Measurements from ENCODE around the gene SH2D2A. TPM values are rescaled to one million over a fixed set of nuclear protein-coding genes. Genes with fewer than 3 reads are reported as not detected.
"Not testable (repeated sequence)": the region's sequence is repeated elsewhere in the genome, so short reads cannot be mapped to it uniquely, and the experiment has no call there.

SH2D2A gene
- total RNA-seq, 1 experiment from 2014 or later: not detected

DNA sequence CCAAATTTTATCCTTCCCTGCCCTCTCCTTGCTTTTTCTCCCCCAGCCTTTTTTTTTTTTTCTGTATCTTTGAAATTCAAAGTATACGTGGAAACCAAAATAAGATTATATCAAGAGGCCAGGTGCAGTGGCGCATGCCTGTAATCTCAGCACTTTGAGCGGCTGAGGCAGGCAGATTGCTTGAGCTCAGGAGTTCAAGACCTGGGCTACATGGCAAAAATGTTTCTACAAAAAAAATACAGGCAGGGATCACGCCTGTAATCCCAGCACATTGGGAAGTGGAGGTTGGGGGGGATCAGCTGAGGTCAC is 55.9 kb downstream of the SH2D2A start:
- Histone ChIP-seq H3K9me2 (replicated peaks; ENCODE audit: insufficient read depth, low read length) (no peaks in the 10 kb centered on the region), H3K36me3 (ENCODE audit: insufficient read depth, low read length) (no peaks in the 10 kb centered on the region), H4K20me1 (ENCODE audit: insufficient read depth, low read depth, low read length) (no peaks in the 10 kb centered on the region), H2AFZ (ENCODE audit: low read length) (no peak overlapping the region), H3K4me2 (ENCODE audit: low read depth, low read length, poor library complexity, severe bottlenecking) (no peak overlapping the region), H3K4me3 (ENCODE audit: low read length) (no peak overlapping the region), H3K27ac (ENCODE audit: low read length) (no peak overlapping the region), H3K4me1 (ENCODE audit: low read length) (peaks cover 3% of the 10 kb centered on the region), H3K9ac (ENCODE audit: low read length) (no peak overlapping the region), H3K79me2 (ENCODE audit: low read length) (peaks cover 3% of the 10 kb centered on the region), H3K9me3 (ENCODE audit: low read length) (no peaks in the 10 kb centered on the region), H3K27me3 (ENCODE audit: low read length) (no peaks in the 10 kb centered on the region)
- no peak for DNase-seq

DNA sequence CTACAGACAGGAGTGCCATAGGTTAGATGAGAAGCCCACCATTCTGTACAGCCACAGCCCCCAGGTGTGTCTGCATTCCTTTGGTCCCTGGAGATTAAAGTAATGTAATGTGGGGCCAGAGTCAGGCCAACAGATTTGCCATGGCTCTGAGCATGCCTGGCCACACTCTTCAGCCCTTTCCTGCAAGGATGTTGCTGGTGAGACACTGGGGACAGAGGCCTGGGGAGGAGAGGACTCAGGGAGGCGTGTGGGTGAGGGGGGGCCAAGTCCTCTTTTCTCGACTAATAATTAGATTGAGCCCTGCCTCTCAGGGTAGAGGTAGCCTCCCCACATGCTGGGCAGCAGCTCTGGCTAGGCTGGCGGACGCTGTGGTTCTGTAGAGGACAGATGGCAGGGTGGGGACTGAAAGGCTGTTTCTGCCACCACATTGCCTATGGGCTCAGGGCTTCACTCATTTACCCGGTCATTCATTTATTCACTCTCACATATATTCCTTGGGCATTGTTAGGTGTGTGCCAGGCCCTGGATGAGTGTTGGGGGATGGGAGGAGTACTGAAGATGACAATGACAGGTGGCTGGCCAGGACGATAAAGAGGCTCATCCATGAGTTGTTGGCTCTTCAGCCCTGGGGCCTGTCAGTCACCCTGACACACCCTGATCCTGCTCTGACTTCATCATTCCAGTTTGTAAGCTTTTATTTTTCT is 56.4 kb downstream of the SH2D2A start:
- Histone ChIP-seq H3K4me2 (ENCODE audit: low read depth, low read length, poor library complexity, severe bottlenecking) (no peak overlapping the region), H3K9ac (ENCODE audit: low read length) (no peak overlapping the region), H3K36me3 (ENCODE audit: insufficient read depth, low read length) (no peaks in the 10 kb centered on the region), H3K4me3 (ENCODE audit: low read length) (no peak overlapping the region), H3K9me3 (ENCODE audit: low read length) (no peaks in the 10 kb centered on the region), H3K9me2 (replicated peaks; ENCODE audit: insufficient read depth, low read length) (no peaks in the 10 kb centered on the region), H3K79me2 (ENCODE audit: low read length) (no peaks in the 10 kb centered on the region), H2AFZ (ENCODE audit: low read length) (no peak overlapping the region), H3K27ac (ENCODE audit: low read length) (no peak overlapping the region), H3K27me3 (ENCODE audit: low read length) (no peaks in the 10 kb centered on the region), H3K4me1 (ENCODE audit: low read length) (peaks cover 4% of the 10 kb centered on the region), H4K20me1 (ENCODE audit: insufficient read depth, low read depth, low read length) (no peaks in the 10 kb centered on the region)
- peak; percentile 21 for DNase-seq

DNA sequence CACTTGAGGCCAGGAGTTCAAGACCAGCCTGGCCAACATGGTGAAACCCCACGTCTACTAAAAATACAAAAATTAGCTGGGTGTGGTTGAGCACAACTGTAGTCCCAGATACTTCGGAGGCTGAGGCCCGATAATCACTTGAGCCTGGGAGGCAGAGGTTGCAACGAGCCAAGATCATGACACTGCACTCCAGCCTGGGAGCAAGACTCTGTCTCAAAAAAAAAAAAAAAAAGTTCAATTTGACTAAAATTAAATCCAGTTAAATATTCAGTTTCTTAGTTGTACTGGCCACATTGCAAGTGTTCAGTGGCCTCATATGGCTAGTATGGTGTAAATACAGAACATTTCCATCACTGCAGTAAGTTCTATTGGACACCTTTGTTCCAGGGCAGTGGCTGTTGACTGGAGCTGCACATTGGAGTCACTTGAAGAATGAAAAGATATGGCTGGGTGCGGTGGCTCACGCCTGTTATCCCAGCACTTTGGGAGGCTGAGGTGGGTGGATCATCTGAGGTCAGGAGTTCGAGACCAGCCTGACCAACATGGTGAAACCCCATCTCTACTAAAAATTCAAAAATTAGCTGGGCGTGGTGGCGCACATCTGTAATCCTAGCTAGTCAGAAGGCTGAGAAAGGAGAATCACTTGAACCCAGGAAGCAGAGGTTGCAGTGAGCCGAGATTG is 58.9 kb downstream of the SH2D2A start:
- H3K27ac ChIP-seq (ENCODE audit: low read length); H3K9ac ChIP-seq (ENCODE audit: low read length); H3K4me2 ChIP-seq (ENCODE audit: low read depth, low read length, poor library complexity, severe bottlenecking); H3K27me3 ChIP-seq (ENCODE audit: low read length); H3K36me3 ChIP-seq (ENCODE audit: insufficient read depth, low read length); H2AFZ ChIP-seq (ENCODE audit: low read length); H3K9me3 ChIP-seq (ENCODE audit: low read length); H3K4me3 ChIP-seq (ENCODE audit: low read length); DNase-seq; H3K79me2 ChIP-seq (ENCODE audit: low read length); H4K20me1 ChIP-seq (ENCODE audit: insufficient read depth, low read depth, low read length); H3K9me2 ChIP-seq (replicated peaks; ENCODE audit: insufficient read depth, low read length): not testable (repeated sequence)
- H3K4me1 ChIP-seq (ENCODE audit: low read length): peaks cover 14% of the 10 kb centered on the region

DNA sequence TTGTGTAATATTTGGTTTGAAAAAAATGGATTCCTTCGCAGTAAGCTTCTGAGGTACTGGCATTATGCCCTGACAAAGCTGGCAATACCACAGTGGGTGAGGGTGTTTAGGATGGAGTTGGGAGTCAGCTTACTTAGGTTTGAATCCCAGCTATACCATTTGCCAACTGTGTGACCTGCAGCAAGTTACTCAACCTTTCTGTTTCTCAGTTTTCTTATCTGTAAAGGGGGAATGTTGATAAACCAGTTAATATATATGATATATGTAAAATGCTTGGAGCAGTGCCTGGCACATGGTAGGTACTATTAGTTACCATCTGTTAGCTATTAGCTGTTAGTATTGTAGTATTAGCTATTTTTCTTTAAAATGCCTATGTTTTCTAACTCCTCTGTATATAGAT is 60.3 kb downstream of the SH2D2A start:
- no peaks in the 10 kb centered on the region for H3K9me3 ChIP-seq (ENCODE audit: low read length)
- no peak for DNase-seq
- peaks cover 19% of the 10 kb centered on the region for H3K4me1 ChIP-seq (ENCODE audit: low read length)

More for the DNA sequence above, 60.3 kb downstream of the SH2D2A start:
- no peak overlapping the region for H3K27ac ChIP-seq (ENCODE audit: low read length)
- H2AFZ ChIP-seq (ENCODE audit: low read length): no peak overlapping the region
- H3K36me3 ChIP-seq (ENCODE audit: insufficient read depth, low read length): no peaks in the 10 kb centered on the region
- peaks cover 15% of the 10 kb centered on the region for H3K79me2 ChIP-seq (ENCODE audit: low read length)
- no peaks in the 10 kb centered on the region for H3K9me2 ChIP-seq (replicated peaks; ENCODE audit: insufficient read depth, low read length)
- no peaks in the 10 kb centered on the region for H3K27me3 ChIP-seq (ENCODE audit: low read length)
- no peak overlapping the region for H3K9ac ChIP-seq (ENCODE audit: low read length)
- no peak overlapping the region for H3K4me2 ChIP-seq (ENCODE audit: low read depth, low read length, poor library complexity, severe bottlenecking)
- H4K20me1 ChIP-seq (ENCODE audit: insufficient read depth, low read depth, low read length): no peaks in the 10 kb centered on the region
- H3K4me3 ChIP-seq (ENCODE audit: low read length): no peak overlapping the region

Other genes with a start within 250 kb of the SH2D2A start
- 0.75 and 1.5 TPM in 2 replicates for gene IQGAP3, start 244.3 kb downstream of the SH2D2A start, total RNA-seq (2014; rRNA removed; shearing (Covaris generic); ENCODE audit: low replicate concordance)
- 2.9 and 7.8 TPM in 2 replicates for gene TTC24, start 237.1 kb downstream of the SH2D2A start, total RNA-seq (2014; rRNA removed; shearing (Covaris generic); ENCODE audit: low replicate concordance)
- 113 and 135 TPM in 2 replicates for gene NAXE, start 225.1 kb downstream of the SH2D2A start, total RNA-seq (2014; rRNA removed; shearing (Covaris generic); ENCODE audit: low replicate concordance)
- gene GPATCH4, start 215.4 kb downstream of the SH2D2A start, total RNA-seq (2014; rRNA removed; shearing (Covaris generic); ENCODE audit: low replicate concordance): 26.2 and 28.0 TPM in 2 replicates
- gene HAPLN2, start 197.4 kb downstream of the SH2D2A start, total RNA-seq (2014; rRNA removed; shearing (Covaris generic); ENCODE audit: low replicate concordance): 0.47 TPM in 1 of 2 replicates, not detected in the other
- gene BCAN, start 174.7 kb downstream of the SH2D2A start, total RNA-seq (2014; rRNA removed; shearing (Covaris generic); ENCODE audit: low replicate concordance): not detected in 2 replicates
- not detected in 2 replicates for gene NES, start 139.4 kb downstream of the SH2D2A start, total RNA-seq (2014; rRNA removed; shearing (Covaris generic); ENCODE audit: low replicate concordance)
- 0.56 TPM in 1 of 2 replicates, not detected in the other for gene CRABP2, start 111.3 kb downstream of the SH2D2A start, total RNA-seq (2014; rRNA removed; shearing (Covaris generic); ENCODE audit: low replicate concordance)
- gene METTL25B, start 88.4 kb downstream of the SH2D2A start, total RNA-seq (2014; rRNA removed; shearing (Covaris generic); ENCODE audit: low replicate concordance): 22.8 and 26.5 TPM in 2 replicates
- gene ISG20L2, start 88.1 kb downstream of the SH2D2A start, total RNA-seq (2014; rRNA removed; shearing (Covaris generic); ENCODE audit: low replicate concordance): 17.9 and 18.4 TPM in 2 replicates
- gene MRPL24, start 75.8 kb downstream of the SH2D2A start, total RNA-seq (2014; rRNA removed; shearing (Covaris generic); ENCODE audit: low replicate concordance): 102 and 113 TPM in 2 replicates
- 191 and 237 TPM in 2 replicates for gene HDGF, start 65.2 kb downstream of the SH2D2A start, total RNA-seq (2014; rRNA removed; shearing (Covaris generic); ENCODE audit: low replicate concordance)
- gene PRCC, start 49.3 kb downstream of the SH2D2A start, total RNA-seq (2014; rRNA removed; shearing (Covaris generic); ENCODE audit: low replicate concordance): 39.6 and 50.0 TPM in 2 replicates
- gene INSRR, start 42.3 kb upstream of the SH2D2A start, total RNA-seq (2014; rRNA removed; shearing (Covaris generic); ENCODE audit: low replicate concordance): not detected in 2 replicates
- not detected in 2 replicates for gene NTRK1, start 44.0 kb upstream of the SH2D2A start, total RNA-seq (2014; rRNA removed; shearing (Covaris generic); ENCODE audit: low replicate concordance)
- gene PEAR1, start 76.9 kb upstream of the SH2D2A start, total RNA-seq (2014; rRNA removed; shearing (Covaris generic); ENCODE audit: low replicate concordance): 0.22 TPM in 1 of 2 replicates, not detected in the other
- not detected in 2 replicates for gene LRRC71, start 103.8 kb upstream of the SH2D2A start, total RNA-seq (2014; rRNA removed; shearing (Covaris generic); ENCODE audit: low replicate concordance)
- gene ARHGEF11, start 228.9 kb upstream of the SH2D2A start, total RNA-seq (2014; rRNA removed; shearing (Covaris generic); ENCODE audit: low replicate concordance): 0.11 and 0.14 TPM in 2 replicates